ENCODE measurements around the gene MOB2.

MOB2 gene

DNA sequence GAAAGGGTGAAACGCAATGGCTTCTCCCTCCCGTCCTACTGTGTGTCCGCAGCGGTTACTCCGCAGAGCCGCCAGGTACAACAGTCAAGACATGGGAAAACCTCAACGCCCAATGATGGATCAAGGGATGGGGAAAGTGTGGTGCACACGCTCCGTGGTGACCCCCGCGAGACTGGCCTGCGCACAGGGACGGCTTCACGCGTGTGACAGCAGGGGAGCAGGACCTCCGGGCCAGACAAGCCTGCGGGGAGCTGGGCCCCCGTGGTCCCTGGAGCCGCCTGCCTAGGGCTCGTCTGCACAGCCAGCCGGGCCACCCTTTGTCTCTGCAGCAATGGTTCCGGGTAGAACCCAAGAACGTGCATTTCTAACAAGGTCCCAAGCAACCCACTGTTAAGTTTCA is 31.7 kb upstream of the MOB2 start:
- WGBS (ENCODE audit: insufficient coverage), result 95% methylated on average over 21 of the region's 23 CpGs
- CTCF ChIA-PET, result interaction anchor here (1.1 kb wide), 1 partner anchor 225 kb away, joined by 3 read pairs; no protein-coding TSS in a partner anchor
- DNase-seq, result no peak

DNA sequence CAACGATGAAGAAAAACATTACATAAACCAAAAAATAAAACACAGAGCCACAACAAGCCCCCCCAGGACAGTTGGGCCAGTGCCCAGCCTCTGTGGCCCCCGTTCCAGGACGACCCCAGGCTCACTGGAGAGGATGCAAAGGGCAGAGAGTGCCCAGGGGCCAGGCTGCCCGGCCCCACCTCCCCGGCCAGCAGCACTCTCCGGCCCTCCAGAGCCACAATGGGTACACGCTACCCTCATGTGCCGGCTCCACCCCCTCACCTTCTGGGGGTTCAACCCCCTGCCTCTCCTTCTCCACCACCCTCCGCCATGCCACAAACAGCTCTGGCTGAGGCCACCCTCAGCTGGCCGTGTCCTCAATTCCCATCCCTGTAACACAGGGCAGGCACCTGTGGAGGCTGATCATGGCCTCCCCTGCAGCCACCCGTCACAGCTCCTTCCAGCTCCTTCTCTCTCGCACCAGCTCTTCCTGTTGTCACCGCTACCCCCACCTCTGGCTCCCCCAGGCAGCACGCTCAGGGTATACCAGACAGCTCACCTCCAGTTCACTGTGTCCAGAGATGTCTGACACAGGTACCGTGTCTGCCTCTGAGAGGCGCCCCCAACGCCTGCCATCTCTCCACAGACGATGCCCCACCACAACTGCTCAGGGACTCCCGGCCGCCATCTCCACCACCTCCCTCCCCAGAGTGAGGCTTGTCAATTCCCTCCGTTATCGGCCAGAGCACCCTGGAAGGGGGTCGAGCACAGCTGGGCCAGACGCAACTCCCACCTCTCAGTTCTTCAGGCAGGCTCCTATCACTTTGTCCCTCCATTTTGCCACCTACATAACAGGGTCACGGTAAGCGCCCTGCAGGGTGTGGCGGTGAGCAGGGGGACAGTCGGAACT is 30.8 kb upstream of the MOB2 start:
- no peak for DNase-seq
- H3K4me3 ChIP-seq (ENCODE audit: control insufficient read depth in 1 of 7, extremely low read depth in 1 of 7, insufficient read depth in 4 of 7, low read depth in 2 of 7, low read length in 6 of 7), result no peak overlapping the region
- 92% methylated on average over 19 of the region's 28 CpGs for WGBS (ENCODE audit: insufficient coverage)
- H3K27me3 ChIP-seq (replicated peaks in 2 of 5; ENCODE audit: control insufficient read depth in 4 of 5, insufficient read depth in 5 of 5, low read length in 4 of 5), result no peaks in the 10 kb centered on the region
- H3K4me1 ChIP-seq (ENCODE audit: control extremely low read depth in 1 of 4, control insufficient read depth in 4 of 4, insufficient read depth in 4 of 4, low read length in 3 of 4), result peaks cover 0 to 13% (median 3%) of the 10 kb centered on the region in 4 experiments
- H3K27ac ChIP-seq (ENCODE audit: insufficient read depth in 1 of 2, low read depth in 1 of 2, low read length in 2 of 2, poor library complexity in 1 of 2, severe bottlenecking in 2 of 2), result no peak overlapping the region
- peaks cover 0 to 7% (median 0%) of the 10 kb centered on the region in 4 experiments for H3K36me3 ChIP-seq (ENCODE audit: control insufficient read depth in 4 of 4, insufficient read depth in 4 of 4, low read length in 3 of 4)
- CTCF ChIA-PET, result interaction anchor here (0.7 to 1.1 kb wide), 2 partner anchors 220 to 314 kb away, joined by 3 to 4 read pairs; no protein-coding TSS in a partner anchor
- POLR2A ChIA-PET, result no interaction called here
- no peaks in the 10 kb centered on the region for H3K9me3 ChIP-seq (ENCODE audit: control extremely low read depth in 1 of 5, control insufficient read depth in 4 of 5, insufficient read depth in 2 of 5, low read depth in 1 of 5, low read length in 4 of 5)

More for the DNA sequence above, 31.7 kb upstream of the MOB2 start:
- POLR2A ChIA-PET, result no interaction called here
- no peaks in the 10 kb centered on the region for H3K9me3 ChIP-seq (ENCODE audit: control extremely low read depth in 1 of 5, control insufficient read depth in 4 of 5, insufficient read depth in 2 of 5, low read depth in 1 of 5, low read length in 4 of 5)
- H3K4me3 ChIP-seq (ENCODE audit: control insufficient read depth in 1 of 7, extremely low read depth in 1 of 7, insufficient read depth in 4 of 7, low read depth in 2 of 7, low read length in 6 of 7), result no peak overlapping the region
- no peaks in the 10 kb centered on the region for H3K27me3 ChIP-seq (replicated peaks in 2 of 5; ENCODE audit: control insufficient read depth in 4 of 5, insufficient read depth in 5 of 5, low read length in 4 of 5)
- peaks cover 0 to 7% (median 0%) of the 10 kb centered on the region in 4 experiments for H3K36me3 ChIP-seq (ENCODE audit: control insufficient read depth in 4 of 4, insufficient read depth in 4 of 4, low read length in 3 of 4)
- peaks cover 0 to 13% (median 3%) of the 10 kb centered on the region in 4 experiments for H3K4me1 ChIP-seq (ENCODE audit: control extremely low read depth in 1 of 4, control insufficient read depth in 4 of 4, insufficient read depth in 4 of 4, low read length in 3 of 4)
- H3K27ac ChIP-seq (ENCODE audit: insufficient read depth in 1 of 2, low read depth in 1 of 2, low read length in 2 of 2, poor library complexity in 1 of 2, severe bottlenecking in 2 of 2), result no peak overlapping the region

GRCh38 chr11:1516273-1517067 is 29.9 kb upstream of the MOB2 start:
- Histone ChIP-seq H3K27me3 (replicated peaks in 2 of 5; ENCODE audit: control insufficient read depth in 4 of 5, insufficient read depth in 5 of 5, low read length in 4 of 5) (no peaks in the 10 kb centered on the region), H3K4me1 (ENCODE audit: control extremely low read depth in 1 of 4, control insufficient read depth in 4 of 4, insufficient read depth in 4 of 4, low read length in 3 of 4) (peaks cover 0 to 11% (median 3%) of the 10 kb centered on the region in 4 experiments), H3K27ac (ENCODE audit: insufficient read depth in 1 of 2, low read depth in 1 of 2, low read length in 2 of 2, poor library complexity in 1 of 2, severe bottlenecking in 2 of 2) (no peak overlapping the region), H3K36me3 (ENCODE audit: control insufficient read depth in 4 of 4, insufficient read depth in 4 of 4, low read length in 3 of 4) (peaks cover 0 to 7% (median 0%) of the 10 kb centered on the region in 4 experiments), H3K9me3 (ENCODE audit: control extremely low read depth in 1 of 5, control insufficient read depth in 4 of 5, insufficient read depth in 2 of 5, low read depth in 1 of 5, low read length in 4 of 5) (no peaks in the 10 kb centered on the region), H3K4me3 (ENCODE audit: control insufficient read depth in 1 of 7, extremely low read depth in 1 of 7, insufficient read depth in 4 of 7, low read depth in 2 of 7, low read length in 6 of 7) (no peak overlapping the region)
- no peak for DNase-seq
- WGBS (ENCODE audit: insufficient coverage), result 91% methylated on average over 19 of the region's 19 CpGs
- CTCF ChIA-PET, result interaction anchor here (0.7 to 2.9 kb wide), 13 partner anchors 10 to 316 kb away, joined by 3 to 14 read pairs (median 4); no protein-coding TSS in a partner anchor
- POLR2A ChIA-PET, result no interaction called here

GRCh38 chr11:1515082-1516060 is 28.8 kb upstream of the MOB2 start:
- Histone ChIP-seq H3K4me3 (ENCODE audit: control insufficient read depth in 1 of 7, extremely low read depth in 1 of 7, insufficient read depth in 4 of 7, low read depth in 2 of 7, low read length in 6 of 7) (no peak overlapping the region), H3K27ac (ENCODE audit: insufficient read depth in 1 of 2, low read depth in 1 of 2, low read length in 2 of 2, poor library complexity in 1 of 2, severe bottlenecking in 2 of 2) (no peak overlapping the region), H3K9me3 (ENCODE audit: control extremely low read depth in 1 of 5, control insufficient read depth in 4 of 5, insufficient read depth in 2 of 5, low read depth in 1 of 5, low read length in 4 of 5) (no peaks in the 10 kb centered on the region), H3K4me1 (ENCODE audit: control extremely low read depth in 1 of 4, control insufficient read depth in 4 of 4, insufficient read depth in 4 of 4, low read length in 3 of 4) (peaks cover 0 to 12% (median 3%) of the 10 kb centered on the region in 4 experiments), H3K36me3 (ENCODE audit: control insufficient read depth in 4 of 4, insufficient read depth in 4 of 4, low read length in 3 of 4) (peaks cover 0 to 7% (median 0%) of the 10 kb centered on the region in 4 experiments), H3K27me3 (replicated peaks in 2 of 5; ENCODE audit: control insufficient read depth in 4 of 5, insufficient read depth in 5 of 5, low read length in 4 of 5) (no peaks in the 10 kb centered on the region)
- POLR2A ChIA-PET, result no interaction called here
- CTCF ChIA-PET, result interaction anchor here (0.9 to 2.9 kb wide), 18 partner anchors 7 to 399 kb away, joined by 3 to 14 read pairs (median 5); no protein-coding TSS in a partner anchor
- 49% methylated on average over 33 of the region's 36 CpGs for WGBS (ENCODE audit: insufficient coverage)
- DNase-seq, result peak; percentile 39 to 70 (median 67)

DNA sequence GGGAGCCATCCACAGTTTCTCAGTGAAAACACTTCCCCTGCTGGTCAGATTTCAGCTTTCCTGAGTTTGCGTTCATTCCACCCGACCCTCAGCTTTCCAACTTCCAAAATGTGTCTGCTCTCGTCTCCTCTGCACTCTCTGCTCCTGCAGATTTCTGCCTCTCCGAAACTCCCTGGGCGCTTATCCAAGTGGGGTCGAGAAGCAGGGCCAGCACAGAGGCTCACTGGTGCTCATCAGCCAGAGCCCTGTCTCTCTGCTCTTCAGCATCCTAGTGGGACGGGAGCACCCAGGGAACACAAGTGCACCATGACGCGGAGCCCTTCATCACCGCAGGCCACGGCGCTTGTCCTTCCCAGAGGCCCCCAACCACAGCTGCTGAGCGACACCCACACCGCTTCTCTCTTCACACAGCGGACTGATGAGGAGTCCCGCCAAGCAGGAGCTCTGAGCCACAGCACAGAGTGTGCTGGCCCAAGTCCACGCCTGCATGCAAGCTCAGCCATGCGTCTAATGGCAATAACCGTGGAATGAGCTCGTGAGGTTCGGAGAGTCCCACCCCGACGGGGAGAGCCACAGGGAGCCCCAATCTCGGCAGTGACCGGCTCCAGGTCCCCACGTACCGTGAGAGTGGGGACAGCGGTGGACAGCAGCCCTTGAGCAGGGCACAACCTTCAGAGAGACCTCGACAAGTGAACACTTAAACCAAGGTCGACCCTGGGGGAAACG is 27.9 kb upstream of the MOB2 start:
- ChIA-PET POLR2A (no interaction called here), CTCF (interaction anchor here (0.7 to 2.9 kb wide), 17 partner anchors 8 to 399 kb away, joined by 3 to 14 read pairs (median 5); no protein-coding TSS in a partner anchor)
- DNase-seq, result no peak
- Histone ChIP-seq H3K27ac (ENCODE audit: insufficient read depth in 1 of 2, low read depth in 1 of 2, low read length in 2 of 2, poor library complexity in 1 of 2, severe bottlenecking in 2 of 2) (no peak overlapping the region), H3K36me3 (ENCODE audit: control insufficient read depth in 4 of 4, insufficient read depth in 4 of 4, low read length in 3 of 4) (peaks cover 0 to 7% (median 0%) of the 10 kb centered on the region in 4 experiments), H3K4me3 (ENCODE audit: control insufficient read depth in 1 of 7, extremely low read depth in 1 of 7, insufficient read depth in 4 of 7, low read depth in 2 of 7, low read length in 6 of 7) (no peak overlapping the region), H3K4me1 (ENCODE audit: control extremely low read depth in 1 of 4, control insufficient read depth in 4 of 4, insufficient read depth in 4 of 4, low read length in 3 of 4) (peaks cover 0 to 12% (median 3%) of the 10 kb centered on the region in 4 experiments), H3K27me3 (replicated peaks in 2 of 5; ENCODE audit: control insufficient read depth in 4 of 5, insufficient read depth in 5 of 5, low read length in 4 of 5) (no peaks in the 10 kb centered on the region), H3K9me3 (ENCODE audit: control extremely low read depth in 1 of 5, control insufficient read depth in 4 of 5, insufficient read depth in 2 of 5, low read depth in 1 of 5, low read length in 4 of 5) (no peaks in the 10 kb centered on the region)
- WGBS (ENCODE audit: insufficient coverage), result 97% methylated on average over 31 of the region's 31 CpGs
